Transverse colon (tissue), 4 donors: Measurements from ENCODE around the gene PDE4D.

Source experiments
- EP300 ChIP-seq: sonication (generic); formaldehyde crosslinking; IDR thresholded peaks from one replicate; pipeline ENCODE4 v1.6.1; 2017; ENCODE audit warnings: antibody characterized with exemption, low read depth
- POLR2A ChIP-seq: fragments of 450-650 bp; IDR thresholded peaks from one replicate; pipeline ENCODE4 v1.6.1; 2016; ENCODE audit warnings: antibody characterized with exemption, mild to moderate bottlenecking, moderate library complexity
- POLR2AphosphoS5 ChIP-seq, 3 donors: sonication (generic); formaldehyde crosslinking; IDR thresholded peaks; one replicate each; pipeline ENCODE4 v1.6.1; 2016; ENCODE audit warnings: antibody characterized with exemption in 3 of 3
- TF ChIP-seq, protein P1 (sequence below), 5 experiments: fragments of 200-600 bp in 3 of 5; fragments of 450-650 bp in 2 of 5; sonication (generic) in 3 of 5; IDR thresholded peaks; 1 replicate in 2 of 5; 2 replicates in 3 of 5; pipeline ENCODE4 v1.5.1; 2016 to 2017; ENCODE audit warnings: antibody characterized with exemption in 5 of 5, inconsistent platforms in 3 of 5, mild to moderate bottlenecking in 2 of 5, moderate library complexity in 1 of 5

DNA sequence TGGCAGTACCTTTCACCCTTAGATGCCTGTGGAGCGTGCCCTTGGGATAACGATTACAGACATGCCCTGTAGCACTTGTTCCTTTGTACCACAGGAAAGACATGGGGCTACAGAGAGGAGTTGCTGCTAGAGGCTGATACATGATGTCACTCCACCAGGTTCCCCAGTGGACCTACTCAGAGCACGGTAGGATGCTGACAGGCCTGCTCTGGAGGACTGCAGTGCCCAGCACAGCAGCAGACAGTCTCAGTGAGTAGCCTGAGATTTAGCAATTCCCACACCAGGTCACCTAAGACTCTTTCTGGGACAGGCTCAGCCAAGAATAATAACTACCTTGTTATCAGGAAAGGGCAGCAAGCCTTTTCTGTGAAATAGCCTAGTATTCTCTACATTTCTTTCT, 28.8 kb downstream of the PDE4D start:
- TF ChIP-seq POLR2A (no peak), EP300 (no peak), POLR2AphosphoS5 (IDR thresholded peaks at IDR 0.05) (no peak)
- TF ChIP-seq, protein P1, sequence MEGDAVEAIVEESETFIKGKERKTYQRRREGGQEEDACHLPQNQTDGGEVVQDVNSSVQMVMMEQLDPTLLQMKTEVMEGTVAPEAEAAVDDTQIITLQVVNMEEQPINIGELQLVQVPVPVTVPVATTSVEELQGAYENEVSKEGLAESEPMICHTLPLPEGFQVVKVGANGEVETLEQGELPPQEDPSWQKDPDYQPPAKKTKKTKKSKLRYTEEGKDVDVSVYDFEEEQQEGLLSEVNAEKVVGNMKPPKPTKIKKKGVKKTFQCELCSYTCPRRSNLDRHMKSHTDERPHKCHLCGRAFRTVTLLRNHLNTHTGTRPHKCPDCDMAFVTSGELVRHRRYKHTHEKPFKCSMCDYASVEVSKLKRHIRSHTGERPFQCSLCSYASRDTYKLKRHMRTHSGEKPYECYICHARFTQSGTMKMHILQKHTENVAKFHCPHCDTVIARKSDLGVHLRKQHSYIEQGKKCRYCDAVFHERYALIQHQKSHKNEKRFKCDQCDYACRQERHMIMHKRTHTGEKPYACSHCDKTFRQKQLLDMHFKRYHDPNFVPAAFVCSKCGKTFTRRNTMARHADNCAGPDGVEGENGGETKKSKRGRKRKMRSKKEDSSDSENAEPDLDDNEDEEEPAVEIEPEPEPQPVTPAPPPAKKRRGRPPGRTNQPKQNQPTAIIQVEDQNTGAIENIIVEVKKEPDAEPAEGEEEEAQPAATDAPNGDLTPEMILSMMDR (IDR thresholded peaks at IDR 0.05): no peak
